ENCODE data around the gene ZNF791. TPM values are rescaled to one million over a fixed set of nuclear protein-coding genes. Genes with fewer than 3 reads are reported as not detected.
A peak's percentile ranks its signal among the peaks of the same experiment; 100 is the strongest.

The ZNF791 gene
- total and polyA plus RNA-seq, 10 donors, result 6.8 to 64.9 (median 30.9) TPM

DNA sequence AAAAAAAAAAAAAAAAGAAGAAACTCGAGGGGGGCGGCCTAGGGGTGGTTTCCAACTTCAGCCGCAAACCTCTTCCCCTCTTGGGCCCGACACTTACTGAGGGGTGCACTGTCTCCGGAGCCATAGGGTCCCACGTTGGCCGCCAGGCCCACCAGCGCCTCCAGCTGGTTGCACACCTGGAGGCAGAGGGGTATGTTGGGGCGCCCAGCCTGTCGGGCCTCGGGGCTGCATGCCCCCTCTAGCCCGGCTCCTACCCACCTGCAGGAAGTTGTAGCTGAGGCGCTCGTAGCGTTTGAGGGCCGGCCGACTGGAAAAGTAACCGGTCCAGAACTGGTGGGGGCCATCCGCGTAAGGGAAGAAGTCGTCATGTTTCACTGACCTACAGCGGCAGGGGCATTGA is 47.2 kb downstream of the ZNF791 start:
- no peak for DNase-seq
- TF ChIP-seq POLR2AphosphoS5 (IDR thresholded peaks at IDR 0.05) (peak in 1 of 3 donors; percentile 14), POLR2A (IDR thresholded peaks at IDR 0.05) (no peak)
- TF ChIP-seq, protein P1, sequence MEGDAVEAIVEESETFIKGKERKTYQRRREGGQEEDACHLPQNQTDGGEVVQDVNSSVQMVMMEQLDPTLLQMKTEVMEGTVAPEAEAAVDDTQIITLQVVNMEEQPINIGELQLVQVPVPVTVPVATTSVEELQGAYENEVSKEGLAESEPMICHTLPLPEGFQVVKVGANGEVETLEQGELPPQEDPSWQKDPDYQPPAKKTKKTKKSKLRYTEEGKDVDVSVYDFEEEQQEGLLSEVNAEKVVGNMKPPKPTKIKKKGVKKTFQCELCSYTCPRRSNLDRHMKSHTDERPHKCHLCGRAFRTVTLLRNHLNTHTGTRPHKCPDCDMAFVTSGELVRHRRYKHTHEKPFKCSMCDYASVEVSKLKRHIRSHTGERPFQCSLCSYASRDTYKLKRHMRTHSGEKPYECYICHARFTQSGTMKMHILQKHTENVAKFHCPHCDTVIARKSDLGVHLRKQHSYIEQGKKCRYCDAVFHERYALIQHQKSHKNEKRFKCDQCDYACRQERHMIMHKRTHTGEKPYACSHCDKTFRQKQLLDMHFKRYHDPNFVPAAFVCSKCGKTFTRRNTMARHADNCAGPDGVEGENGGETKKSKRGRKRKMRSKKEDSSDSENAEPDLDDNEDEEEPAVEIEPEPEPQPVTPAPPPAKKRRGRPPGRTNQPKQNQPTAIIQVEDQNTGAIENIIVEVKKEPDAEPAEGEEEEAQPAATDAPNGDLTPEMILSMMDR (IDR thresholded peaks at IDR 0.05 in 8 of 11, conservative IDR thresholded peaks at IDR 0.05 in 3 of 11), result no peak
- H3K36me3 ChIP-seq, result peaks cover 0 to 100% (median 92%) of the 10 kb centered on the region in 6 donors

DNA sequence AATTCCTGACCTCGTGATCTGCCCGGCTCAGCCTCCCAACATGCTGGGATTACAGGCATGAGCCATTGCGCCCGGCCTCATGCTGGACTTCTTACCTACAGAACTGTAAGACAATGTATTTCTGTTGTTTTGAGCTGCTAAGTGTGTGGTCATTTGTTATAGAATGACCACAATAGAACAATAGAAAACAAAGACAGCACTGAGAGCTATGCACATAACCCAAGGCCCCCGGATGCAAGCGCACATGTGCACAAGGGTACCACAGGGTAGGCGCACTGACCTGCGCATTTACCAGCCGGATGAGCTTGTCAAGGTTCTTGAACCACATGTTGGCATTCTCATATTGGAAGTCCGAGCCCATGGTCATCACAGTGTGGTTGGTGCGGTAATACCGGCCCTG is 50.3 kb downstream of the ZNF791 start:
- intact Hi-C loops (cut with DNase I; ENCODE audit: low total_unique reads), result no loop called here
- Histone ChIP-seq H3K4me3 (no peak overlapping the region), H3K27ac (no peak overlapping the region), H3K36me3 (peaks cover 0 to 92% (median 87%) of the 10 kb centered on the region in 6 donors), H3K9me3 (no peaks in the 10 kb centered on the region), H3K4me1 (peaks cover 8 to 27% (median 21%) of the 10 kb centered on the region in 6 donors), H3K27me3 (replicated peaks in 1 of 7) (no peaks in the 10 kb centered on the region)
- WGBS, 5 donors, result 87 to 98% (median 93%) methylated on average over 10 to 12 of the region's 12 CpGs
- DNase-seq, result no peak
- TF ChIP-seq POLR2AphosphoS5 (IDR thresholded peaks at IDR 0.05), result peak in 1 of 3 donors; percentile 11
- TF ChIP-seq, protein P1 (IDR thresholded peaks at IDR 0.05 in 8 of 11, conservative IDR thresholded peaks at IDR 0.05 in 3 of 11), result no peak

More for the DNA sequence above, 47.2 kb downstream of the ZNF791 start:
- WGBS, 5 donors, result 91 to 96% (median 95%) methylated on average over 22 of the region's 22 CpGs
- H3K27ac ChIP-seq, result no peak overlapping the region
- H3K4me3 ChIP-seq, result no peak overlapping the region
- no peaks in the 10 kb centered on the region for H3K27me3 ChIP-seq (replicated peaks in 1 of 7)
- H3K4me1 ChIP-seq, result no peaks in the 10 kb centered on the region
- H3K9me3 ChIP-seq, result no peaks in the 10 kb centered on the region
- intact Hi-C loops (cut with DNase I; ENCODE audit: low total_unique reads), result no loop called here

DNA sequence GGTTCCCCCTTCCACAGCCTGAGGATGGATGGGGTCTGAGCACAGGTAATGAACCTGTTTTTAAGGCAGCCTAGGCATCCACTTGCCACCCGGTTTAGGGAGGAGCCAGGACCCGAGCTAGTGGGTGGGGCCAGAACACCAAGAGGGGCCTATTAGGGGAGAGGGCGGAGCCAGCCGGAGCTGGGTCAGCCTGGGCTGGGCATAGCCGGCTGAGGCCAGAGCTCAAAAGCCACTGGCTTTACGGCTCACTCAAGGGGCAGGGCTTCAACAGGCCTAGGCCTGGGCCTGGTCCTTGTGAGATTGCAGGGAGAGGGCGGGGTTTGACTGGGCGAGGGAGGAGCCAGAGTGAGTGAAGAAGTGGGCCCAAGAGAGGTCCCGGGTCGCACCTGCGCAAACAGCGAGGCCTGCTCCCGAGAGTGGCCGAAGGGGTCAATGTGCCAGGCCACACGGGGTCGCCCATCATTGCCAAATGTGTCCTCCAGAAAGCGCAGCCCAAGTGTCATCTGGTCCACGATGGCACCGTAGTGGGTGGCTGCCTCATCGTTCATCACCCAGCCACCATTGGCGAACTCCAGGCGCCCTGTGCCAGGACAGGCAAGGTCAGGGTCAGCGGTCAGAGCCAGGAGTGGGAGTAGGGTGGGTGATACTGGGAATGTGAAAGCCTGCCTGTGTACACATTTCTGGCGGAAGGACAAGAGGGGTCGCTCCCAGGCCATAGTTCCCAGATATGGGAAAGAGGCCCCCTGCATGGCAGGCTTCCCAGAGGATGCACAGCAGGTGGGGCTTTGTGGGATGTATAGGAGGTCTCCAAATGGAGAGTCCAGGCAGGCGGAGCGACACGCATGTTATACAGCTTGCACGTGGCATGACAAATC is 53.9 kb downstream of the ZNF791 start:
- no peaks in the 10 kb centered on the region for H3K27me3 ChIP-seq (replicated peaks in 1 of 7)
- TF ChIP-seq POLR2AphosphoS5 (IDR thresholded peaks at IDR 0.05), result peak in 1 of 3 donors; percentile 27
- no peak for TF ChIP-seq POLR2A (IDR thresholded peaks at IDR 0.05)
- TF ChIP-seq, protein P1 (IDR thresholded peaks at IDR 0.05 in 8 of 11, conservative IDR thresholded peaks at IDR 0.05 in 3 of 11), result no peak
- peaks cover 24 to 59% (median 47%) of the 10 kb centered on the region in 6 donors for H3K4me1 ChIP-seq

DNA sequence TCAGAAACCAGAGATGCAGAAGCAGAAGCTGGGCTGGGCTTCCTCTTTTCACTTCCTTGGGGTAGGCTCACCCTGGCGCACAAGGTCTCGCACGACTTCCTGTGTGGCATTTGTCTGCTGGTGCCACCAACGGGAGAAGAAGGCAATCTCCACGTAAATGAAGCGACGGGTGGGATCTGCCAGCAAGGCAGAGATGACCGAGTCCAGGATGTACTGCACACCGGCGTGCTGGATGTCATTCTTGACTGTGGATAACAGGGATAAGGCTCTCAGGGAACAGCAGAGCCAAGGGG is 54.5 kb downstream of the ZNF791 start:
- TF ChIP-seq POLR2AphosphoS5 (IDR thresholded peaks at IDR 0.05), result peak in 2 of 3 donors; percentile 79 to 81
- TF ChIP-seq, protein P1 (IDR thresholded peaks at IDR 0.05 in 8 of 11, conservative IDR thresholded peaks at IDR 0.05 in 3 of 11), result no peak
- H3K27ac ChIP-seq, result peak overlapping the region; percentile 19 to 92 (median 86)
- DNase-seq, result peak; percentile 93
- 12 to 41% (median 31%) methylated on average over 10 of the region's 10 CpGs for WGBS, 5 donors
- peaks cover 27 to 64% (median 52%) of the 10 kb centered on the region in 6 donors for H3K4me1 ChIP-seq
- peaks cover 0 to 58% (median 49%) of the 10 kb centered on the region in 6 donors for H3K36me3 ChIP-seq
- intact Hi-C loops (cut with DNase I; ENCODE audit: low total_unique reads), result no loop called here
- no peaks in the 10 kb centered on the region for H3K9me3 ChIP-seq
- no peaks in the 10 kb centered on the region for H3K27me3 ChIP-seq (replicated peaks in 1 of 7)
- peak overlapping the region; percentile 68 to 98 (median 82) for H3K4me3 ChIP-seq

More for the DNA sequence above, 53.9 kb downstream of the ZNF791 start:
- intact Hi-C loops (cut with DNase I; ENCODE audit: low total_unique reads), result no loop called here
- H3K27ac ChIP-seq, result peak overlapping the region in 7 of 8 donors; percentile 76 to 92 (median 87)
- peaks cover 0 to 64% (median 54%) of the 10 kb centered on the region in 6 donors for H3K36me3 ChIP-seq
- peak overlapping the region in 4 of 8 donors; percentile 68 to 98 (median 82) for H3K4me3 ChIP-seq
- H3K9me3 ChIP-seq, result no peaks in the 10 kb centered on the region
- DNase-seq, result peak; percentile 84
- WGBS, 5 donors, result 72 to 89% (median 80%) methylated on average over 23 to 29 of the region's 29 CpGs
